Cardiac septum (tissue), 1 donor: ENCODE data around the gene TMEM59L. TPM values are rescaled to one million over a fixed set of nuclear protein-coding genes. Genes with fewer than 3 reads are reported as not detected.
"Not testable (repeated sequence)": the region's sequence is repeated elsewhere in the genome, so short reads cannot be mapped to it uniquely, and the experiment has no call there.

ENCODE experiments used
- DNase-seq: peaks from one replicate; pipeline ENCODE4 v3.0.0-alpha.2; 2020; ENCODE audit warnings: low spot score
- intact Hi-C: fragments of 100-400 bp; cut with DNase I; formaldehyde crosslinking; loops from one replicate; pipeline ENCODE4 v1.14.0; 2022
- total RNA-seq: library from RNA; stranded (reverse); fragmentation: NEBNext Ultra II Directional; extraction: Animal tissue kit (Norgen Biotek cat#: 25700); gene quantifications from one replicate; pipeline ENCODE4 v1.2.1, GENCODE V29; 2021
- donor health status: DM: no; HTN: no; CAD: no.

Gene TMEM59L
- total RNA-seq, 1 donor from 2014 or later: 3.0 TPM

DNA sequence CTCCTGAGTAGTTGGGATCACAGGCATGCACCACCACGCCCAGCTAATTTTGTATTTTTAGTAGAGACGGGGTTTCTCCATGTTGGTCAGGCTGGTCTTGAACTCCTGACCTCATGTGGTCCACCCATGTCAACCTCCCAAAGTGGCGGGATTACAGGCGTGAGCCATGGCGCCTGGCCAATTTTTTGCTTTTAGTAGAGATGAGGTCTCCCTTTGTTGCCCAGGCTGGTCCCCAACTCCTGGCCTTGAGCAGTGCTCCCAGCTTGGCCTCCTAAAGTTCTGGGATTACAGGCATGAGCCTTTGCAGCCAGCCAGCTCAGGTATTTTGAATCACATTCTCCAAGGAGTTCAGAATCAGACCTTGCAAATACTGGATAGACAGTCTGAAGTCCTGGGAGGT, 19.9 kb upstream of the TMEM59L start:
- intact Hi-C loops: loop anchor here (5.0 kb wide), 2 partner anchors 80 to 255 kb away; no protein-coding TSS in a partner anchor
- DNase-seq: not testable (repeated sequence)

DNA sequence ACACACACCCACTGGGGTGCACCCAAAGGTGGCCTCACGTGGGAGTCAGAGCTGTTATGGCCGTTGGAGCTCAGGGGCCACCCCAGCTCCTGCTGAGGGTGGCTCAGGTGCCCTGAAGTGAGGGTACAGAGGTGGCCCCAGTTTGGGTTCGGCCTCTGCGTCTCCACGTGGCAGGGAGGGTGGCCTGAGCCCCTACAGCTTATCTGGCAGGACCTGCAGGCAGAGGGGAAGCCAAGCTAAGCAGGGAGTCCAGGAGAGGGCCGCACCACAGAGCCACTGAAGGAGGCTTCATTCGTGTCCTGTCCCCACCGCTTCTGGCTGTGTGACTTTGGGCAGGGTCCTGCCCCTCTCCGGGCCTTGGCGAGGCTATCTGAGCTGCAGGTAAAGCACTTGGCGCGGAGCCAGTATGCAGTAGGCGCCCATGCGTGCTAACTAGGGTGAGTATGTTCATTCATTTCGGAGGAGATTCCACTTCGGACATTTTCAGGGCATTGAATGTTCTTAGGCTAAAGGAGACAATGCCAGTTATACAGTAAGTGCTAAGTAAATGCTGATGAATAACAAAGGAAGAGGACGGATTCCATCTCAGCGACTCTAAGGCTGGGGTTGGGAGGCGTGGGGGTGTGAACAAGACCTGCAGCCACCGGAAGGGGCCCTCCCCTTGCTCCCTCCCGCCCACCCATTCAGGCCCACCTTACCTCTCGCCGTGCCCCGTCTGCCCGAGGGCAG, 19.1 kb upstream of the TMEM59L start:
- intact Hi-C loops: loop anchor here (5.0 kb wide), 2 partner anchors 79 to 254 kb away; no protein-coding TSS in a partner anchor
- no peak for DNase-seq

- intact Hi-C loops: loop anchor here (5.0 kb wide), 2 partner anchors 78 to 253 kb away; no protein-coding TSS in a partner anchor
- peak; percentile 80 for DNase-seq
Measured at GRCh38 chr19:18594096-18594823, 18.4 kb upstream of the TMEM59L start.

DNA sequence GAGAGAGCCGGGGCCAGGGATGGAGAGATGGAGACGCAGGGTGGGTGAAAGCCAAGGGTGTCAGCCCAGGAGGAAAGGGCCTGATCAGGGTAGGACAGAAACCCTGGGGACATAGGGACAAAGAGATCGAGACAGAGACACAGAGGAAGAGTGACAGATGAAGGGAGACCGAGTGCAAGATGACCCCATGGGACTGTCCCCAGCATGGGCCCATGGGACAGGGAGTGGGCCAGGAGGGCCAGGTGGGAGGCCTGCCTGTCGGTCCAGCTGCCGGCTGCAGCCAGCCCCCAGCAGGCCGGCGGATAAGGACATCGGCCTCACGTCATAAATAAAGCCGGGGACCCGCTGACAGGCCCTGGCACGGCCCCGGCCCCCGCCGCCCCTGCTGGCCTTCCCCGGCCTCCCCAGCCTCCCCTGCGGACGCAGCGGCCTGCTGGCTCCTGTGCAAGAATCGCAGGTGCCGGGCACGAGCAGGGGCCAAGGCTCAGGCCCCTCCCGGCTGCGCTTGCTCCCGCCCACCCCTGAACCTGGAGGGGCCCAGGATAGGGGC, 17.8 kb upstream of the TMEM59L start:
- intact Hi-C loops: loop anchor here (5.0 kb wide), 2 partner anchors 77 to 252 kb away; no protein-coding TSS in a partner anchor
- DNase-seq: no peak

GRCh38 chr19:18595475-18595874, 17.2 kb upstream of the TMEM59L start:
- no peak for DNase-seq
- intact Hi-C loops: no loop called here

DNA sequence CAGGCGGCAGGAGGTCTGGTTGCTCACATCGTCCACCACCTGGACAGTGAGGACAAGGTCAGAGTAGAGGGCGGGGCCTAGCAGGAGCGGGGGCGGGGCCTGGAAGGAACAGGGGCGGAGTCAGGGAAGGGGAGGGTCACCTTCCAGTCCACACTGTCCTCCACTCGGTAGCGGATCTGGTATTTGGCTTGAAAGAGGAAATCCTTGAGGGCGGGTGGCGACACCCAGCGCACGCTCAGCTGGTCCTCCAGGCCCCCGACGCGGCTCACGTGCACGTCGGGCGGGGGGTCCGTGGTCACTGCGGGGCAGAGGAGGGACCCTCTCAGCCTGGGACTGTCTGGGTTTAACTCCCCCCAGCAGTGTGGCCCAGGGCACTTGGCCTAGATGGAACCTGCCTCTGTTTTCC, 15.9 kb upstream of the TMEM59L start:
- intact Hi-C loops: no loop called here
- no peak for DNase-seq

DNA sequence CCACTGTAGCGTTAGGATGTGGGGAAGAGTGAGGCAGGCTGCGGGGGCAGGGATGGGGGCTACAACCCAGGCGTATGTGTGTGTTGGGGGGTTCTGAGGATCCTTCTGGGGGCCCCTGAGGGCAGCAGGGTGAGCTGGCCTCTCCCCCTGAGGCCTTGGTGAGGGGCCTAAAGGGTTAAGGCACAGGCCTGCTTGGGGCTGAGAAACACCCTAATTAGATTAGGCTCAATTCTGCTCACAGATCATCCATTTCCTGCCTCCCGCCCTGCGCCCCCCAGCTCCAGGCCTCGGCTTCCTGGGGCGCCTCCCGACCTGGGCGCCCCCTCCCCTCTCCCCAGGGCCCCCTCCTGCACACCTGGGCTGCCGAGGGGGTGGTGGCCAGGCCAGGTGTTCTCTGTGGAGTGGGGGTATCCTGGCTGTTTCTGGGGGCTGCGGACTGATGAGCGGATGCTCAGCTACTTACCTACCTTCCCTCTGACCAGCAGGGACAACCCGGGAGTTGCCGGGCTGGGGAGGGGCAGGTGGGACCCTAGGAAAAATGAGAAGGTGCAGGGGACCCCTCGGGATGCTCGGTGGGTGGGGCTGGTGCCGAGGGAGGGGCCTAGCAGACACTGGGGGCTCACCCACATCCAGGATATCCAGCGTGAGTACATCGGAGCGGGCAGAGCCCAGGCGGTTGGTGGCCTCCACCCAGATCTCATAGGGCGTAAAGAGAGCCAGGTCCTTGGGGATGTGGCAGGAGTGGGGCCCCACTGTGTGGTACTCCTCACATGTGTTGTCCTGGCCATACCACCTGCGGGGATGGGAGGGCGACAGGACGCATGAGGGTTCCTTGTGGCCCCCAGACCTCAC, 14.6 kb upstream of the TMEM59L start:
- intact Hi-C loops: no loop called here
- DNase-seq: no peak

GRCh38 chr19:18599485-18599884, 13.2 kb upstream of the TMEM59L start:
- intact Hi-C loops: no loop called here
- no peak for DNase-seq

DNA sequence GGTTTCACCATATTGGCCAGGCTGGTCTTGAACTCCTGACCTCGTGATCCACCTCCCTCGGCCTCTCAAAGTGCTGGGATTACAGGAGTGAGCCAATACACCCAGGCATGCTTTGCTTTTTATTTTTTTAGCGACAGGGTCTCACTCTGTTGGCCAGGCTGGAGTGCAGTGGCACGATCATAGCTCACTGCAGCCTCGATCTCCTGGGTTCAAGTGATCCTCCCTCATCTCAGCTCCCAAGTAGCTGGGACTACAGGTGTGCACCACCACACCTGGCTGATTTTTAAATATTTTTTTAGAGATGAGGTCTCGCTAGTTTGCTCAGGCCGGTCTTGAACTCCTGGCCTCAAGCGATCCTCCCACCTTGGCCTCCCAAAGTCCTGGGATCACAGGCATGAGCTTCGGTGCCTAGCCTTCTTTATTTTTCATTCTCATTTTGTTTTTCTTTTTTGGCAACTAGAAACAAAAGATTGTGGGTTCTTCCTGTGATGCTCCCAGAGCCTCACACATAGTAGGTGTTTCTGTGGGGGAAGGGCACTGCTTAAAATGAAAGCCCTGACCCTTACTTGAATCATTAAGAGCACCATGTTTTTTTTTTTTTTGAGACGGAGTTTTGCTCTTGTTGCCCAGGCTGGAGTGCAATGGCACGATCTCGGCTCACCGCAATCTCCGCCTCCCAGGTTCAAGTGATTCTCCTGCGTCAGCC, 11.8 kb upstream of the TMEM59L start:
- DNase-seq, intact Hi-C loops: not testable (repeated sequence)

GRCh38 chr19:18601875-18602274, 10.8 kb upstream of the TMEM59L start:
- DNase-seq: no peak
- intact Hi-C loops: no loop called here

- no peak for DNase-seq
Measured at GRCh38 chr19:18603255-18603957, 9.3 kb upstream of the TMEM59L start.

GRCh38 chr19:18603958-18604819, 8.5 kb upstream of the TMEM59L start:
- intact Hi-C loops: no loop called here
- DNase-seq: no peak

More at GRCh38 chr19:18603255-18603957, 9.3 kb upstream of the TMEM59L start:
- intact Hi-C loops: no loop called here

DNA sequence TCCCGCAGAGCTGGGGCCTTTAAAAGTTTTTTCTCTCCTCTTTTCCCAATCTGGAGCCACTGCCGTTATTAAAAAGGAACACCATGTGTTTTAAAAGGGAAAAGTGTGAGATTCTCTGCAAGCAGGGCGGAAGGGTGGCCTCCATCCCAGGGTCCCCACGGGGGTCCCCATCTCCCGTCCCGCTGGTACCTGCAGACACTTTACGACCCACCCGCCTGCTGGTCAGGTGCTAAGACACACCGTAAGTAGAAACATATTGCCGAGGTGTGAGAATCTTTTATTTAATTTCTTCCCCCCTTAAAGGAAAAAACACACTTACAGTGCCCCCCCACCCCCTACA, 7.9 kb upstream of the TMEM59L start:
- DNase-seq: no peak
- intact Hi-C loops: no loop called here

- intact Hi-C loops: no loop called here
- DNase-seq: no peak
Measured at GRCh38 chr19:18605196-18605545, 7.5 kb upstream of the TMEM59L start.

DNA sequence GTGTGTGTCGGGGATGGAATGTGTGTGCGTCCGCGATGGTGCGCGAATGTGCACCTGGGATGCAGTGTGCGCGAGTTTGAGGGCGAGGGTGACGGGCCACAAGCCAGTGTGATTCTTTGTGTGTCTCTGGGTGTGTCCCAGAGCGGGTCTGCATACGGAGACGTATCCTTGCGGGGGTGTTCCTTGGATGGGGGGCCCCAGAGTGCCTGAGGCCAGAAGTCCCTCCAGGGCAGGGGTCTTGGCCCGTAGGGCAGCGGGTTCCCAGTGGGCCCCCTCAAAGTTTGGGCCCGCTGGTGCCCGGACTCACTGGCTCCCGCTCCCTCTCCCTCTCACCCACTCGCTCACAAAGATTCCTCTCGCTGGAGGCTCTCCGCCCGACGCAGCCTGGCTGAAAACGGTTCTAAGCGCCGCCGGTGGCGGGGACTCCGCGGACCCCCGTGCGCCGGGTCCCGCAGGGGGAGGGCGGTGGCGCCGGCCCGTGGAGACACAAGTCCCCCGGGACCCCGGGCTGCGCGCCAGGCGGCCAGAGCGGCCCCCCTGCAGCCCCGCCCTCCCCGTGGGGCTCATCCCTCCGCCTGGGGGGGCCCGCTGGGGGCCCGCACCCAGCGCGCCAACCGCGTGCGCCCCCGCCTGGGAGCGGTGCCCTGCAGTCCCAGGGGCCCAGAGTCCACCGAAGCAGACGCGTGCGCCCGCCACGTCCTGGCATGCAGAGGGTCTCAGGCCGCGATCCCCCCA, 7.0 kb upstream of the TMEM59L start:
- intact Hi-C loops: no loop called here
- DNase-seq: no peak

GRCh38 chr19:18606281-18607225, 6.1 kb upstream of the TMEM59L start, which contains the start of gene CRLF1:
CRLF1 (minus strand) TSS chr19:18606799; CDS start chr19:18606656, 143 bp downstream.
- DNase-seq: no peak
- intact Hi-C loops: no loop called here
